A673 (cell line): ENCODE measurements around the gene AGMO. TPM values are rescaled to one million over a fixed set of nuclear protein-coding genes. Genes with fewer than 3 reads are reported as not detected.

ENCODE experiments used
- BruUV-seq: library from RNA; stranded (reverse); fragments of 400-500 nt; replicated peaks from 2 replicates; lab custom pipeline; 2021; lab: Mats Ljungman, UMichigan
- CTCF ChIA-PET: fragments of 300-600 bp; sonication (Branson Sonifier 250); formaldehyde crosslinking; loops from one replicate; lab custom pipeline; 2022; ENCODE audit warnings: antibody characterized with exemption; lab: Charles Lee
- POLR2A ChIA-PET: fragments of 300-600 bp; sonication (Branson Sonifier 250); formaldehyde crosslinking; loops from one replicate; lab custom pipeline; 2022; ENCODE audit warnings: antibody characterized with exemption; ENCODE audit not compliant: low non-redundant PET; lab: Charles Lee
- DNase-seq: peaks from one replicate; pipeline ENCODE4 v3.0.0-alpha.2; 2015; ENCODE audit warnings: low spot score
- H3K27ac ChIP-seq: fragments of 200-600 bp; sonication (generic); 2 replicates; pipeline ENCODE4 v1.5.1; 2016; ENCODE audit warnings: mixed run types, low read depth, mild to moderate bottlenecking, mixed read lengths, antibody characterized with exemption, low read length; ENCODE audit not compliant: poor library complexity, severe bottlenecking
- H3K27me3 ChIP-seq: fragments of 200-600 bp; sonication (generic); replicated peaks from 2 replicates; pipeline ENCODE4 v1.6.1; 2017; ENCODE audit warnings: mixed run types, low read depth, mild to moderate bottlenecking, mixed read lengths, antibody characterized with exemption, low read length; ENCODE audit not compliant: insufficient read depth, poor library complexity
- H3K36me3 ChIP-seq: fragments of 200-600 bp; sonication (generic); 2 replicates; pipeline ENCODE4 v1.6.1; 2016; ENCODE audit warnings: mixed run types, mild to moderate bottlenecking, mixed read lengths, antibody characterized with exemption, low read length; ENCODE audit not compliant: insufficient read depth, poor library complexity, severe bottlenecking
- H3K4me1 ChIP-seq: fragments of 200-600 bp; sonication (generic); 2 replicates; pipeline ENCODE4 v1.6.1; 2017; ENCODE audit warnings: mixed run types, mild to moderate bottlenecking, mixed read lengths, antibody characterized with exemption, low read length; ENCODE audit not compliant: insufficient read depth, poor library complexity, severe bottlenecking
- H3K4me3 ChIP-seq: fragments of 200-600 bp; sonication (generic); 2 replicates; pipeline ENCODE4 v1.5.1; 2016; ENCODE audit warnings: low read depth, mixed run types, mild to moderate bottlenecking, mixed read lengths, low read length; ENCODE audit not compliant: poor library complexity, severe bottlenecking
- H3K9me3 ChIP-seq: fragments of 200-600 bp; sonication (generic); 2 replicates; pipeline ENCODE4 v1.6.1; 2016; ENCODE audit warnings: mixed run types, low read depth, mild to moderate bottlenecking, mixed read lengths, antibody characterized with exemption, low read length; ENCODE audit not compliant: poor library complexity, severe bottlenecking
- CTCF ChIP-seq: fragments of 300-800, 200-600 bp; sonication (generic); conservative IDR thresholded peaks from 2 replicates; pipeline ENCODE4 v1.5.1; 2017; ENCODE audit warnings: low read depth, mild to moderate bottlenecking, antibody characterized with exemption, low read length, moderate library complexity, mixed read lengths
- EZH2 ChIP-seq: fragments of 200-600 bp; sonication (generic); IDR thresholded peaks from 2 replicates; pipeline ENCODE4 v1.6.1; 2017; ENCODE audit warnings: borderline replicate concordance, low read depth, mild to moderate bottlenecking, mixed read lengths, antibody characterized with exemption, low read length; ENCODE audit not compliant: poor library complexity, severe bottlenecking
- intact Hi-C: fragments of 100-400 bp; cut with micrococcal nuclease; formaldehyde crosslinking; loops from one replicate; pipeline ENCODE4 v1.10.0; 2022; ENCODE audit not compliant: unreplicated experiment
- total RNA-seq: library from RNA; stranded (reverse); gene quantifications from 2 replicates; pipeline ENCODE4 v1.2.3, GENCODE V29; 2021

Gene AGMO
- total RNA-seq, 1 experiment from 2014 or later: not detected

DNA sequence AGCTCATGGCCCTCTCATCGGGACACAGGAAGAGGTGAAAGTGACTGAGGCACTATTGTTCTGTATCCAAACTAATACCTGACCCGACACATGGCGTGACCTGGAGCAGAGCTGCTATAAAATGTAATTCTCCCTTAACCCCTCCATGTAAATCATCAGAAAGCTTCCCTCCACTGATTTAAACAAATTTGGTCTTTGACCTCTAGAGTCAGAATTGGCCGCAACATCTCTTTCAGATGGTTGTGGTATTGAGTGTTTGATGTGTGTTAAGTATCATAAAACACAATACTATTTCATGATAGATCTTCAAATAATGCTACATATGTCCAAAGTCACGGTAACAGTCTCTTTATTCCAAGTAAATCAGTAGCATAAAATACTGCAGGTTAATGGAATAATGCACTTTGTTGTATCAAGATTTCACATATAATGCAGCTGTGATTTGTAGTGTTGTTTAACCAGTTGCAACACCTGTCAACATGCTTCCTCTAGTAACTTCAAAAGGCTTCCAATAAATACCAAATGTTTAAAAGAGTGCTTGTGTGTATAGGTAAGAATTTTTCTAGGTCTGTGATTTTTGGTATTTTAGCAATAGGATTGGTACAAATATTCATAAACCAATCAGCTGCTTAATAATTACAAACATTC lies 144.3 kb downstream of the AGMO start:
- no TSS peak for BruUV-seq
- CTCF ChIA-PET: no interaction called here
- no peak for TF ChIP-seq CTCF
- TF ChIP-seq EZH2: no peak

DNA sequence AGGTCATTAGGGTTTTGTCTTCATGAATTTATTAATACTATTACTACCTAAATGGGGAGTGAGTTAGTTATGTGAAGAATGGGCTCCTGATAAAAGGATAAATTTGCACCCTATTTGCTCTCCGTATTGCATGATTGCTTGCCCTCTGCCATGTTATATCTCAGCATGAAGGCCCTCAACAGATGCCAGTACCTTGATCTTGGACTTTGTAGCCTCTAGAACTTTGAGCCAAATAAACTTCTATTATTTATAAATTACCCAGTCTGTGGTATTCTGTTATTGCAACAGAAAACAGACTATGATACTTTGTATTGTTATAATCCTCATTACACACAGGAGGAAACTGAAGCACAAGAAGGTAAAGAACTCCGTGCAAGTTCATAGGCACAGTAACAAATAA lies 150.8 kb downstream of the AGMO start:
- no TSS peak for BruUV-seq
- Histone ChIP-seq H3K9me3 (no peaks in the 10 kb centered on the region), H3K4me1 (no peaks in the 10 kb centered on the region), H3K27me3 (no peaks in the 10 kb centered on the region), H3K36me3 (no peaks in the 10 kb centered on the region), H3K4me3 (no peak overlapping the region), H3K27ac (no peak overlapping the region)
- POLR2A ChIA-PET: no interaction called here
- intact Hi-C loops: no loop called here
- CTCF ChIA-PET: no interaction called here
- no peak for DNase-seq
- no peak for TF ChIP-seq EZH2
- TF ChIP-seq CTCF: no peak

More for the DNA sequence above, 144.3 kb downstream of the AGMO start:
- no peak for DNase-seq
- H3K36me3 ChIP-seq: no peaks in the 10 kb centered on the region
- H3K4me1 ChIP-seq: no peaks in the 10 kb centered on the region
- no peak overlapping the region for H3K4me3 ChIP-seq
- peaks cover under 1% of the 10 kb centered on the region for H3K27me3 ChIP-seq
- POLR2A ChIA-PET: no interaction called here
- no peaks in the 10 kb centered on the region for H3K9me3 ChIP-seq
- intact Hi-C loops: no loop called here
- H3K27ac ChIP-seq: no peak overlapping the region

- H3K36me3 ChIP-seq: no peaks in the 10 kb centered on the region
- CTCF ChIA-PET: no interaction called here
Measured at GRCh38 chr7:15407910-15408309, 153.9 kb downstream of the AGMO start.

More at GRCh38 chr7:15407910-15408309, 153.9 kb downstream of the AGMO start:
- POLR2A ChIA-PET: no interaction called here
- no peak overlapping the region for H3K27ac ChIP-seq
- intact Hi-C loops: no loop called here
- no peak overlapping the region for H3K4me3 ChIP-seq
- DNase-seq: no peak
- BruUV-seq: no TSS peak
- TF ChIP-seq EZH2: no peak
- no peak for TF ChIP-seq CTCF
- no peaks in the 10 kb centered on the region for H3K4me1 ChIP-seq
- no peaks in the 10 kb centered on the region for H3K27me3 ChIP-seq
- no peaks in the 10 kb centered on the region for H3K9me3 ChIP-seq
